ENCODE measurements around the gene CEP57L1.
"Not testable (repeated sequence)": the region's sequence is repeated elsewhere in the genome, so short reads cannot be mapped to it uniquely, and the experiment has no call there.

CEP57L1 gene

GRCh38 chr6:109081516-109082187, 13.7 kb upstream of the CEP57L1 start:
- Histone ChIP-seq H3K4me1 (ENCODE audit: control insufficient read depth in 1 of 2, insufficient read depth in 2 of 2, low read length in 2 of 2) (no peaks in the 10 kb centered on the region), H3K4me2 (ENCODE audit: low read length) (no peak overlapping the region)

GRCh38 chr6:109082188-109082577, 13.1 kb upstream of the CEP57L1 start:
- Histone ChIP-seq H4K91ac (ENCODE audit: low read depth, low read length) (no peak overlapping the region), H3K9ac (ENCODE audit: low read length) (no peak overlapping the region), H3K4me3 (ENCODE audit: low read depth, low read length) (no peak overlapping the region), H2BK5ac (ENCODE audit: low read depth, low read length, poor library complexity) (no peak overlapping the region), H3K36me3 (ENCODE audit: control insufficient read depth in 1 of 2, insufficient read depth in 2 of 2, low read length in 2 of 2) (peaks cover 0 to 3% of the 10 kb centered on the region in 2 experiments), H3K79me2 (ENCODE audit: control insufficient read depth, insufficient read depth, low read length, poor library complexity) (no peaks in the 10 kb centered on the region), H3K27ac (ENCODE audit: low read depth, low read length) (no peak overlapping the region), H2AFZ (ENCODE audit: insufficient read depth, low read length, poor library complexity) (no peak overlapping the region), H2BK120ac (ENCODE audit: insufficient read depth, low read length, poor library complexity) (no peak overlapping the region), H3K79me1 (ENCODE audit: low read length) (no peaks in the 10 kb centered on the region), H3K27me3 (ENCODE audit: insufficient read depth, low read length) (no peaks in the 10 kb centered on the region), H3K4me1 (ENCODE audit: control insufficient read depth in 1 of 2, insufficient read depth in 2 of 2, low read length in 2 of 2) (no peaks in the 10 kb centered on the region), H3K23ac (ENCODE audit: low read length) (peak overlapping the region; percentile 52), H3K4ac (ENCODE audit: low read depth, low read length) (no peak overlapping the region), H3K14ac (ENCODE audit: low read length) (no peak overlapping the region), H2BK12ac (ENCODE audit: low read length) (no peak overlapping the region), H3K18ac (ENCODE audit: low read length) (no peak overlapping the region), H4K12ac (ENCODE audit: low read depth, low read length) (no peak overlapping the region), H2AK5ac (ENCODE audit: low read length) (no peak overlapping the region), H4K8ac (ENCODE audit: low read depth, low read length) (no peak overlapping the region), H3K9me3 (ENCODE audit: insufficient read depth, low read depth, low read length) (no peaks in the 10 kb centered on the region), H3K4me2 (ENCODE audit: low read length) (no peak overlapping the region)
- no CpG with 5 or more reads among the region's 1 CpG for WGBS (ENCODE audit: extremely low coverage, insufficient coverage, insufficient read length)
- peak; percentile 7 to 36 for DNase-seq

More at GRCh38 chr6:109081516-109082187, 13.7 kb upstream of the CEP57L1 start:
- Histone ChIP-seq H3K4ac (ENCODE audit: low read depth, low read length) (no peak overlapping the region), H4K12ac (ENCODE audit: low read depth, low read length) (no peak overlapping the region), H3K27ac (ENCODE audit: low read depth, low read length) (no peak overlapping the region), H2BK12ac (ENCODE audit: low read length) (no peak overlapping the region), H2AK5ac (ENCODE audit: low read length) (no peak overlapping the region), H3K79me2 (ENCODE audit: control insufficient read depth, insufficient read depth, low read length, poor library complexity) (no peaks in the 10 kb centered on the region), H2BK5ac (ENCODE audit: low read depth, low read length, poor library complexity) (no peak overlapping the region), H4K91ac (ENCODE audit: low read depth, low read length) (no peak overlapping the region), H3K9me3 (ENCODE audit: insufficient read depth, low read depth, low read length) (no peaks in the 10 kb centered on the region), H3K9ac (ENCODE audit: low read length) (no peak overlapping the region), H3K14ac (ENCODE audit: low read length) (no peak overlapping the region), H3K18ac (ENCODE audit: low read length) (no peak overlapping the region), H3K4me3 (ENCODE audit: low read depth, low read length) (no peak overlapping the region), H4K8ac (ENCODE audit: low read depth, low read length) (no peak overlapping the region), H3K27me3 (ENCODE audit: insufficient read depth, low read length) (no peaks in the 10 kb centered on the region), H2BK120ac (ENCODE audit: insufficient read depth, low read length, poor library complexity) (no peak overlapping the region), H3K36me3 (ENCODE audit: control insufficient read depth in 1 of 2, insufficient read depth in 2 of 2, low read length in 2 of 2) (peaks cover 0 to 3% of the 10 kb centered on the region in 2 experiments), H3K79me1 (ENCODE audit: low read length) (no peaks in the 10 kb centered on the region), H2AFZ (ENCODE audit: insufficient read depth, low read length, poor library complexity) (no peak overlapping the region), H3K23ac (ENCODE audit: low read length) (no peak overlapping the region)
- WGBS (ENCODE audit: extremely low coverage, insufficient coverage, insufficient read length), result no CpG with 5 or more reads among the region's 4 CpGs
- no peak for DNase-seq

- H2BK12ac ChIP-seq (ENCODE audit: low read length), result no peak overlapping the region
- no peaks in the 10 kb centered on the region for H3K79me2 ChIP-seq (ENCODE audit: control insufficient read depth, insufficient read depth, low read length, poor library complexity)
- H3K36me3 ChIP-seq (ENCODE audit: control insufficient read depth in 1 of 2, insufficient read depth in 2 of 2, low read length in 2 of 2), result peaks cover 0 to 3% of the 10 kb centered on the region in 2 experiments
- H3K27ac ChIP-seq (ENCODE audit: low read depth, low read length), result no peak overlapping the region
- H3K18ac ChIP-seq (ENCODE audit: low read length), result no peak overlapping the region
- no peak overlapping the region for H3K9ac ChIP-seq (ENCODE audit: low read length)
- no peak overlapping the region for H3K4me3 ChIP-seq (ENCODE audit: low read depth, low read length)
- no peaks in the 10 kb centered on the region for H3K4me1 ChIP-seq (ENCODE audit: control insufficient read depth in 1 of 2, insufficient read depth in 2 of 2, low read length in 2 of 2)
- H2BK120ac ChIP-seq (ENCODE audit: insufficient read depth, low read length, poor library complexity), result no peak overlapping the region
- no peaks in the 10 kb centered on the region for H3K9me3 ChIP-seq (ENCODE audit: insufficient read depth, low read depth, low read length)
- H3K14ac ChIP-seq (ENCODE audit: low read length), result no peak overlapping the region
- H3K4me2 ChIP-seq (ENCODE audit: low read length), result no peak overlapping the region
- no peak overlapping the region for H3K4ac ChIP-seq (ENCODE audit: low read depth, low read length)
- no CpG with 5 or more reads among the region's 1 CpG for WGBS (ENCODE audit: extremely low coverage, insufficient coverage, insufficient read length)
- H4K91ac ChIP-seq (ENCODE audit: low read depth, low read length), result no peak overlapping the region
- no peaks in the 10 kb centered on the region for H3K27me3 ChIP-seq (ENCODE audit: insufficient read depth, low read length)
- no peak overlapping the region for H2AK5ac ChIP-seq (ENCODE audit: low read length)
- no peak overlapping the region for H4K8ac ChIP-seq (ENCODE audit: low read depth, low read length)
- H2BK5ac ChIP-seq (ENCODE audit: low read depth, low read length, poor library complexity), result no peak overlapping the region
- no peak overlapping the region for H3K23ac ChIP-seq (ENCODE audit: low read length)
- no peak overlapping the region for H4K12ac ChIP-seq (ENCODE audit: low read depth, low read length)
- DNase-seq, result peak in 1 of 2 donors; percentile 68
- H3K79me1 ChIP-seq (ENCODE audit: low read length), result no peaks in the 10 kb centered on the region
- no peak overlapping the region for H2AFZ ChIP-seq (ENCODE audit: insufficient read depth, low read length, poor library complexity)
Observed at GRCh38 chr6:109083657-109084056, 11.7 kb upstream of the CEP57L1 start.

GRCh38 chr6:109084146-109084545, 11.2 kb upstream of the CEP57L1 start:
- not testable (repeated sequence) for H4K12ac ChIP-seq (ENCODE audit: low read depth, low read length); H3K4me2 ChIP-seq (ENCODE audit: low read length); H3K36me3 ChIP-seq (ENCODE audit: control insufficient read depth in 1 of 2, insufficient read depth in 2 of 2, low read length in 2 of 2); H4K91ac ChIP-seq (ENCODE audit: low read depth, low read length); H3K79me2 ChIP-seq (ENCODE audit: control insufficient read depth, insufficient read depth, low read length, poor library complexity); H3K9me3 ChIP-seq (ENCODE audit: insufficient read depth, low read depth, low read length); H2BK12ac ChIP-seq (ENCODE audit: low read length); H3K4ac ChIP-seq (ENCODE audit: low read depth, low read length); H3K18ac ChIP-seq (ENCODE audit: low read length); H3K4me1 ChIP-seq (ENCODE audit: control insufficient read depth in 1 of 2, insufficient read depth in 2 of 2, low read length in 2 of 2); H3K14ac ChIP-seq (ENCODE audit: low read length); H2BK5ac ChIP-seq (ENCODE audit: low read depth, low read length, poor library complexity); H3K27me3 ChIP-seq (ENCODE audit: insufficient read depth, low read length); H3K23ac ChIP-seq (ENCODE audit: low read length); H3K9ac ChIP-seq (ENCODE audit: low read length); H3K27ac ChIP-seq (ENCODE audit: low read depth, low read length); H2AFZ ChIP-seq (ENCODE audit: insufficient read depth, low read length, poor library complexity); H3K4me3 ChIP-seq (ENCODE audit: low read depth, low read length); H2BK120ac ChIP-seq (ENCODE audit: insufficient read depth, low read length, poor library complexity); H4K8ac ChIP-seq (ENCODE audit: low read depth, low read length); H3K79me1 ChIP-seq (ENCODE audit: low read length); H2AK5ac ChIP-seq (ENCODE audit: low read length); DNase-seq
- no CpG with 5 or more reads among the region's 8 CpGs for WGBS (ENCODE audit: extremely low coverage, insufficient coverage, insufficient read length)

All from trophoblast cell (in vitro differentiated cells and primary cell).